NAMALWA (cell line): Measurements from ENCODE around the gene TMEM225B.
"Not testable (repeated sequence)": the region's sequence is repeated elsewhere in the genome, so short reads cannot be mapped to it uniquely, and the experiment has no call there.

ENCODE experiments used
- DNase-seq: peaks from one replicate; pipeline ENCODE4 v3.0.0-alpha.2; 2015; ENCODE audit warnings: low spot score

Gene TMEM225B

GRCh38 chr7:99654626-99655025 lies 56.6 kb downstream of the TMEM225B start:
- DNase-seq = not testable (repeated sequence)

GRCh38 chr7:99657879-99658278 lies 59.8 kb downstream of the TMEM225B start:
- DNase-seq = not testable (repeated sequence)
